AG08396 (cell line): ENCODE data around the gene RGN.
"Not testable (repeated sequence)": the region's sequence is repeated elsewhere in the genome, so short reads cannot be mapped to it uniquely, and the experiment has no call there.

Source experiments
- DNase-seq: peaks from one replicate; pipeline ENCODE4 v3.0.0; 2012; ENCODE audit warnings: low spot score, mixed read lengths

RGN gene

GRCh38 chrX:47116551-47117110 is 38.4 kb downstream of the RGN start:
- not testable (repeated sequence) for DNase-seq

- DNase-seq: not testable (repeated sequence)
Observed at GRCh38 chrX:47124466-47124865, 46.2 kb downstream of the RGN start.

DNA sequence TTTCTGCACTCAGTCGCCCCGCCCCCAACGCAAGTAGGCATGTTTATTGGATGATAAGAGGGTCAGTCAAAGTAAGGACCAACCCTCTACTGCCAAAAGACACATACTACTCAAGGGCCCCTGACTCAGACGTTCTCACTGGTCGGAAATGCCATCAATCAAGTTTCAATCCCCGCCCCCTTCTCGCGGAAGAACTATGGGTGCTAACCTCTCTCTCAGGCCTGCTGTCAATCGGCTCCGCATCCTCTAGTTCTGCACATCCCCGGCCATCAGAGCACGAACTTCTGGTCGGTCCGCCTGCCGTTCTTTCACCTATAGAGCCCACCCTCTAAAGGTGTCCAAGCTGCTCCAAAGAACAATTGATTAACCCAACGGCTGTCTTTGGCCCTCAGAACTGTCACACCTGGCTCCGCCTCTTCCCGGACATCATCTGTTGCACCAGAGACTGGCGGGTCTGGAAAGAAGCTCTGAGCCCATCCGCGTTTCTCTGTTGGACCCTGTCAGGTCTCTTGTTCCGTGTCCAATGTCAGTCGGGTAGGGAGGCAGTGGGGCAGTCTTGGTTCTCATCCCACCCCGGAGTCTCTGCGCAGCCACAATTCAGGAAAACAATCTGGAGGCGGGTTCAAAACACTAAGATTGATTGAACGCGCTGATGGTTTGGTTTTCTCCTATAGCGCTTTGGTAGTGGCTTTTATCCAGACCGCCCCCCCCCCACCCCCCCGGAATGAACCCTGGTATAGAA is 51.1 kb downstream of the RGN start:
- DNase-seq: peak; percentile 87

DNA sequence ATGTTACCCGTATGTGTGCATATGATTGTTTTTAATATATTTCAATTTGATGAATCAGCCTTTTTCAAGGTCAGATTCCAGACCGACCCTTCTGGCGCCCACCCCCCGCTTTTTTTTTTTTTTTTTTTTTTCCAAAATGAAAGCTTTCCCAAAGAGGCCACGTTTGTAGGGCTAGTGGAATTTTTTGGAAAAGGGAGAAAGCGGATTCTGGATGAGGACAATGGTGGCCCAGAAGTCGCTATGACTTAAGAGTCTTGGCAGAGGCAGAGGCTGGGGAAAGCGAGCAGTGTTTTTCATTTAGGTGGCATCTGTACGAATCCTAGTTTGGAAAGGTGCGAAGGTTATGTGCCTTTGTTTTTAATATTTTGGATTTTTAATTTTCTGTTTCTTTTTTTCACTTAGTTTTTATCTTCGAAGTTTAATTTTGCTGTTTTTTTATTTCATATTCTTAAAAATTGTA is 51.7 kb downstream of the RGN start:
- DNase-seq: no peak

- no peak for DNase-seq
Observed at GRCh38 chrX:47133493-47133892, 55.2 kb downstream of the RGN start.

DNA sequence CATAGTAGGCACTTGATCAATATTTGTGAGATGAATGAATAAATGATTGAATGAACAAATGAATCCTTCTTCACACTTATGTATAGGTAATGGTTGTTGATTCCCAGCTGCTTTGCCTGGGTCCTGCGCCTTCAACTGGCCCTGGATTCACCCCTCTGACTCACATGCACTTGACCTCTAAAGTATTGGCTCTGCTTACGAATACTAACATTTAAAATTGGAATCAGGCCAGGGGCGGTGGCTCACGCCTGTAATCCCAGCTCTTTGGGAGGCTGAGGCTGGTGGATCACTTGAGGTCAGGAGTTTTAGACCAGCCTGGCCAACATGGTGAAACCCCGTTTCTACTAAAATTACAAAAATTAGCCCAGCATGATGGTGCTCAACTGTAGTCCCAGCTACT is 57.4 kb downstream of the RGN start:
- DNase-seq: peak; percentile 33

GRCh38 chrX:47138171-47138570 is 59.9 kb downstream of the RGN start:
- DNase-seq: no peak
